ENCODE results near the gene HS6ST2. TPM values are rescaled to one million over a fixed set of nuclear protein-coding genes. Genes with fewer than 3 reads are reported as not detected.

The HS6ST2 gene
- total RNA-seq, 4 donors from 2014 or later, result 0.77 to 9.7 (median 1.9) TPM

- intact Hi-C loops (cut with DNase I; ENCODE audit: low total_unique reads), result no loop called here
These were observed 142.8 kb downstream of the HS6ST2 start for GRCh38 chrX:132815643-132816042.

GRCh38 chrX:132810964-132811712, 147.3 kb downstream of the HS6ST2 start:
- H3K36me3 ChIP-seq, result no peaks in the 10 kb centered on the region
- intact Hi-C loops (cut with DNase I; ENCODE audit: low total_unique reads), result no loop called here
- no peaks in the 10 kb centered on the region for H3K9me3 ChIP-seq
- no peak overlapping the region for H3K4me3 ChIP-seq
- H3K27ac ChIP-seq, result no peak overlapping the region
- no peaks in the 10 kb centered on the region for H3K4me1 ChIP-seq
- TF ChIP-seq CTCF (IDR thresholded peaks at IDR 0.05), result no peak
- TF ChIP-seq POLR2A (IDR thresholded peaks at IDR 0.05), result no peak
- DNase-seq, result no peak
- no peaks in the 10 kb centered on the region for H3K27me3 ChIP-seq

More at GRCh38 chrX:132815643-132816042, 142.8 kb downstream of the HS6ST2 start:
- no peaks in the 10 kb centered on the region for H3K36me3 ChIP-seq
- no peaks in the 10 kb centered on the region for H3K9me3 ChIP-seq
- H3K4me3 ChIP-seq, result no peak overlapping the region
- no peaks in the 10 kb centered on the region for H3K4me1 ChIP-seq
- H3K27me3 ChIP-seq, result no peaks in the 10 kb centered on the region
- no peak for TF ChIP-seq POLR2A (IDR thresholded peaks at IDR 0.05)
- TF ChIP-seq CTCF (IDR thresholded peaks at IDR 0.05), result no peak
- no peak overlapping the region for H3K27ac ChIP-seq
- DNase-seq, result no peak

GRCh38 chrX:132810488-132810887, 147.9 kb downstream of the HS6ST2 start:
- TF ChIP-seq POLR2A (IDR thresholded peaks at IDR 0.05) (no peak), CTCF (IDR thresholded peaks at IDR 0.05) (no peak)
- H3K27ac ChIP-seq, result no peak overlapping the region
- H3K36me3 ChIP-seq, result no peaks in the 10 kb centered on the region
- H3K27me3 ChIP-seq, result no peaks in the 10 kb centered on the region
- H3K9me3 ChIP-seq, result no peaks in the 10 kb centered on the region
- H3K4me1 ChIP-seq, result no peaks in the 10 kb centered on the region
- intact Hi-C loops (cut with DNase I; ENCODE audit: low total_unique reads), result no loop called here
- no peak for DNase-seq
- H3K4me3 ChIP-seq, result no peak overlapping the region

GRCh38 chrX:132809581-132809980, 148.8 kb downstream of the HS6ST2 start:
- H3K9me3 ChIP-seq, result no peaks in the 10 kb centered on the region
- DNase-seq, result no peak
- intact Hi-C loops (cut with DNase I; ENCODE audit: low total_unique reads), result no loop called here
- no peaks in the 10 kb centered on the region for H3K4me1 ChIP-seq
- TF ChIP-seq POLR2A (IDR thresholded peaks at IDR 0.05), result no peak
- TF ChIP-seq CTCF (IDR thresholded peaks at IDR 0.05), result no peak
- no peaks in the 10 kb centered on the region for H3K36me3 ChIP-seq
- H3K4me3 ChIP-seq, result no peak overlapping the region
- H3K27me3 ChIP-seq, result no peaks in the 10 kb centered on the region
- peak overlapping the region in 1 of 2 donors; percentile 48 for H3K27ac ChIP-seq

GRCh38 chrX:132807411-132808030, 150.9 kb downstream of the HS6ST2 start:
- Histone ChIP-seq H3K9me3 (no peaks in the 10 kb centered on the region), H3K4me1 (no peaks in the 10 kb centered on the region), H3K4me3 (no peak overlapping the region), H3K27ac (no peak overlapping the region), H3K36me3 (no peaks in the 10 kb centered on the region), H3K27me3 (no peaks in the 10 kb centered on the region)
- TF ChIP-seq POLR2A (IDR thresholded peaks at IDR 0.05) (no peak), CTCF (IDR thresholded peaks at IDR 0.05) (no peak)
- intact Hi-C loops (cut with DNase I; ENCODE audit: low total_unique reads), result no loop called here
- no peak for DNase-seq
